Heart left ventricle (tissue), 16 donors: ENCODE results near the gene SGCA. TPM values are rescaled to one million over a fixed set of nuclear protein-coding genes. Genes with fewer than 3 reads are reported as not detected.

Experiments used
- ATAC-seq, 4 donors: fragments of 200-7000 bp; cut with Tn5 transposase; one replicate each; pipeline ENCODE4 v1.9.1; 2020 to 2022; ENCODE audit warnings: moderate library complexity in 4 of 4, mild to moderate bottlenecking in 3 of 4, moderate number of reproducible peaks in 1 of 4
- DNase-seq, 5 donors: peaks; one replicate each; pipeline ENCODE4 v3.0.0-alpha.2; 2020
- H3K27ac ChIP-seq, 12 donors: fragments of 200-600 bp; sonication (generic) in 4 of 12; one replicate each; pipeline versions ENCODE4 v1.5.0 to v1.8.0; 2016 to 2022; ENCODE audit warnings: mild to moderate bottlenecking in 2 of 12
- H3K27me3 ChIP-seq, 9 donors: fragments of 200-600 bp; sonication (generic) in 2 of 9; one replicate each; pipeline versions ENCODE4 v1.5.1 to v1.8.0; 2016 to 2022; ENCODE audit warnings: mild to moderate bottlenecking in 3 of 9
- H3K36me3 ChIP-seq, 9 donors: fragments of 200-600 bp; sonication (generic) in 2 of 9; one replicate each; pipeline versions ENCODE4 v1.5.0 to v1.8.0; 2018 to 2022; ENCODE audit warnings: mild to moderate bottlenecking in 2 of 9
- H3K4me1 ChIP-seq, 12 donors: fragments of 200-600 bp; sonication (generic) in 4 of 12; one replicate each; pipeline versions ENCODE4 v1.5.0 to v1.8.0; 2016 to 2022; ENCODE audit warnings: mild to moderate bottlenecking in 3 of 12
- H3K4me3 ChIP-seq, 12 donors: fragments of 200-600 bp; sonication (generic) in 4 of 12; one replicate each; pipeline versions ENCODE4 v1.5.0 to v1.8.0; 2017 to 2022; ENCODE audit warnings: mild to moderate bottlenecking in 9 of 12, moderate library complexity in 4 of 12
- H3K9me3 ChIP-seq, 12 donors: fragments of 200-600 bp; sonication (generic) in 4 of 12; one replicate each; pipeline versions ENCODE4 v1.5.0 to v1.8.0; 2016 to 2022; ENCODE audit warnings: mild to moderate bottlenecking in 1 of 12
- CTCF ChIP-seq, 12 donors: fragments of 200-600 bp; sonication (generic) in 4 of 12; IDR thresholded peaks; one replicate each; pipeline versions ENCODE4 v1.5.0 to v1.8.0; 2018 to 2022; ENCODE audit warnings: antibody characterized with exemption in 12 of 12, mild to moderate bottlenecking in 5 of 12
- POLR2A ChIP-seq, 2 donors: fragments of 450-650 bp; IDR thresholded peaks; one replicate each; pipeline ENCODE4 v1.6.1; 2017; ENCODE audit warnings: antibody characterized with exemption in 2 of 2, mild to moderate bottlenecking in 2 of 2, moderate library complexity in 2 of 2
- WGBS, 4 donors: extraction: QIAGEN DNeasy Blood & Tissue Kit in 2 of 4; methylation state at CpG; one replicate each; pipeline versions ENCODE4 v1.1.5 to v1.1.7; 2013 to 2018; 5-methylcytosine and 5-hydroxymethylcytosine counted together
- intact Hi-C, 10 donors: fragments of 100-400 bp; cut with DNase I; formaldehyde crosslinking; loops; one replicate each; pipeline versions ENCODE4 v1.11.1 to v1.14.2; 2022
- polyA plus RNA-seq, 2 donors: library from polyadenylated mRNA; stranded (reverse); fragments of 200-250 nt; gene quantifications; one replicate each; pipeline ENCODE4 v1.2.3, GENCODE V29; 2013
- total RNA-seq, 9 donors: library from RNA; depleted of rRNA in 2 of 9; stranded (reverse); fragments of >200 nt in 2 of 9; fragmentation: NEBNext Ultra II Directional in 3 of 9; extraction: Animal tissue kit (Norgen Biotek cat#: 25700) in 3 of 9; gene quantifications; one replicate each; pipeline versions ENCODE4 v1.1.0 to v1.2.4, GENCODE V29; 2016 to 2023
- donor health status: ischemic (EF 13 %, LVEDD 7.1; RV severe dilation, severe dysfunction).
- donor health status: healthy with polysubstance abuse.
- donor health status: DM: no; HTN: yes; CAD: no.
- donor health status: DM: no; HTN: no; CAD: no.
- donor health status: ischemic (EF 25% LVEDD 6.9; RV normal size, moderate dysfunction).
- donor health status: ischemic (EF 25% LVEDD 5.7; RV mildly dilated, moderate dysfunction).
- donor health status: healthy.
- donor health status: DM: yes; HTN: yes; CAD: no.
- donor health status: ischemic (EF 35%, LVEDD 5.7; RV mildly dilated, moderate dysfunction).
- donor health status: nonischemic (EF 11% LVEDD 7.7; RV severe dilation, severe dysfunction).
- donor health status: DM: yes; HTN: yes; CAD: no.
- donor health status: PGD.
- donor health status: ischemic (EF 29% LVEDD 5.4; RV normal size, mild dysfunction).
- donor health status: nonischemic (EF 23%, LVEDD 6.1; RV moderate dilation, normal function).

The SGCA gene
- total and polyA plus RNA-seq, 11 donors, result 96.5 to 225 (median 151) TPM

- Histone ChIP-seq H3K27ac (peak overlapping the region in 5 of 12 donors; percentile 19 to 90 (median 56)), H3K36me3 (no peaks in the 10 kb centered on the region), H3K27me3 (peaks cover 0 to 40% (median 4%) of the 10 kb centered on the region in 9 donors), H3K9me3 (no peaks in the 10 kb centered on the region), H3K4me3 (no peak overlapping the region), H3K4me1 (peaks cover 0 to 74% (median 30%) of the 10 kb centered on the region in 12 donors)
- ATAC-seq (no peak), DNase-seq (no peak)
- 60 to 75% (median 62%) methylated on average over 5 of the region's 5 CpGs for WGBS, 4 donors
- TF ChIP-seq POLR2A (IDR thresholded peaks at IDR 0.05), result no peak
- no peak for TF ChIP-seq CTCF (IDR thresholded peaks at IDR 0.05)
- intact Hi-C loops, result no loop called here
Measured at GRCh38 chr17:50207315-50207714, 41.5 kb downstream of the SGCA start.

GRCh38 chr17:50207792-50208567, 42.2 kb downstream of the SGCA start:
- H3K27ac ChIP-seq, result peak overlapping the region in 6 of 12 donors; percentile 10 to 90 (median 60)
- no peak for TF ChIP-seq CTCF (IDR thresholded peaks at IDR 0.05)
- no peak for TF ChIP-seq POLR2A (IDR thresholded peaks at IDR 0.05)
- peaks cover 0 to 74% (median 30%) of the 10 kb centered on the region in 12 donors for H3K4me1 ChIP-seq
- 83 to 89% (median 87%) methylated on average over 8 of the region's 8 CpGs for WGBS, 4 donors
- ATAC-seq, result no peak
- no peaks in the 10 kb centered on the region for H3K36me3 ChIP-seq
- no peaks in the 10 kb centered on the region for H3K9me3 ChIP-seq
- H3K4me3 ChIP-seq, result no peak overlapping the region
- DNase-seq, result no peak
- H3K27me3 ChIP-seq, result peaks cover 0 to 40% (median 4%) of the 10 kb centered on the region in 9 donors
- intact Hi-C loops, result no loop called here

GRCh38 chr17:50208611-50209061, 42.8 kb downstream of the SGCA start:
- ATAC-seq (no peak), DNase-seq (no peak)
- no peaks in the 10 kb centered on the region for H3K9me3 ChIP-seq
- peaks cover 0 to 37% (median 4%) of the 10 kb centered on the region in 9 donors for H3K27me3 ChIP-seq
- H3K4me3 ChIP-seq, result no peak overlapping the region
- TF ChIP-seq CTCF (IDR thresholded peaks at IDR 0.05), result no peak
- H3K36me3 ChIP-seq, result no peaks in the 10 kb centered on the region
- peak overlapping the region in 9 of 12 donors; percentile 22 to 92 (median 66) for H3K27ac ChIP-seq
- intact Hi-C loops, result no loop called here
- 61 to 80% (median 75%) methylated on average over 3 of the region's 3 CpGs for WGBS, 4 donors
- H3K4me1 ChIP-seq, result peaks cover 0 to 69% (median 30%) of the 10 kb centered on the region in 12 donors

- Histone ChIP-seq H3K9me3 (no peaks in the 10 kb centered on the region), H3K27ac (peak overlapping the region in 9 of 12 donors; percentile 22 to 92 (median 66)), H3K27me3 (peaks cover 0 to 35% (median 4%) of the 10 kb centered on the region in 9 donors), H3K4me3 (no peak overlapping the region), H3K4me1 (peaks cover 0 to 69% (median 30%) of the 10 kb centered on the region in 12 donors), H3K36me3 (no peaks in the 10 kb centered on the region)
- intact Hi-C loops, result no loop called here
- ATAC-seq (no peak), DNase-seq (no peak)
- TF ChIP-seq POLR2A (IDR thresholded peaks at IDR 0.05), result no peak
- no peak for TF ChIP-seq CTCF (IDR thresholded peaks at IDR 0.05)
- 80 to 86% (median 82%) methylated on average over 6 of the region's 6 CpGs for WGBS, 4 donors
Measured at GRCh38 chr17:50209133-50209471, 43.3 kb downstream of the SGCA start.
